GM12892 (cell line): Measurements from ENCODE around the gene KRTAP5-2.

Experiments
- POLR2A ChIP-seq: IDR thresholded peaks from 2 replicates; pipeline ENCODE4 v1.6.1; 2011; ENCODE audit warnings: low read depth, low read length, control low read depth
- POLR2AphosphoS5 ChIP-seq: IDR thresholded peaks from 2 replicates; pipeline ENCODE4 v1.6.1; 2011; ENCODE audit warnings: low read depth, low read length, control low read depth
- TAF1 ChIP-seq: IDR thresholded peaks from 2 replicates; pipeline ENCODE4 v1.6.1; 2011; ENCODE audit warnings: low read depth, mild to moderate bottlenecking, control low read depth, low read length, borderline replicate concordance

DNA sequence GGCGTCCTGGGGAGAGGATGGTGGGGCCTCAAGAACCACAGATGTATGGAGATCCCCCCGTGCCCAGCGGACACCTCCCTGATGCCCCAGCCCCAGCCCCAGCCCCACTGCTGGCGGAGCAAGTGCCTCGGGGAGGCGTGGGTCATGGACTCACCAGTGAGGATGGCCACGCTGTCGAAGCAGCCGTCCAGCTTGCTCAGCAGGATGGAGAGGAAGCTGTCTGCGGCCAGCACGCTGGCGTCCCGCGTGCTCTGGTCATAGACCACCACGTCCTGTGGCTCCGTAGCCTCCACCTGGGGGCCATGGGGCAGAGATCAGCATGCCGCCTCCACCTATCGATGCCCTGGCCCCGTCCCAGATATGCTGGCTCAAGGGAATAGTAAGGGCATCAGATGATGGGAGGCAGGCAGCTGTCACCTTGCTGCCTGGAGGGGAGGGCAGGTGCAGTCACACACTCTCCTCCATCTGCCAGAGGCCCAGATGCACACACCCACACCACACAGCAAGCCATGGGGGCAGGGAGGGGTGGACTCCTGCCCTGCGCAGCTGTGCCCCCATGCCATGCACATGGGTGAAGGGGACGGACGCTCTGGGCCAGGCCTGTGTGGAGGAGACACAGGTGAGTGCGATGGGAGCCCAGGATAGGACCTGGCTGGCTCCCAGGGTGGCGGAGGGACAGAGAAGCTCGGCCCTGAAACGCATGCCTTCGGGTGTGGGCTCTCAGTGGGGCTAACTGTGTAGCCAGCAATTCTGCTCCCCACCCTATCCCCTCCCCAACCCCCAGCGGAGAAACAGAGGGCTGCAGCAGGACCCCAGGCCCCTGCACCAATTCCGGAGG, 34.2 kb downstream of the KRTAP5-2 start:
- TF ChIP-seq POLR2AphosphoS5 (no peak), POLR2A (no peak), TAF1 (no peak)
